ENCODE results near the gene RNF123. TPM values are rescaled to one million over a fixed set of nuclear protein-coding genes. Genes with fewer than 3 reads are reported as not detected.
"Not testable (repeated sequence)": the region's sequence is repeated elsewhere in the genome, so short reads cannot be mapped to it uniquely, and the experiment has no call there.

Gene RNF123
- polyA plus RNA-seq, 1 donor = 35.0 TPM

DNA sequence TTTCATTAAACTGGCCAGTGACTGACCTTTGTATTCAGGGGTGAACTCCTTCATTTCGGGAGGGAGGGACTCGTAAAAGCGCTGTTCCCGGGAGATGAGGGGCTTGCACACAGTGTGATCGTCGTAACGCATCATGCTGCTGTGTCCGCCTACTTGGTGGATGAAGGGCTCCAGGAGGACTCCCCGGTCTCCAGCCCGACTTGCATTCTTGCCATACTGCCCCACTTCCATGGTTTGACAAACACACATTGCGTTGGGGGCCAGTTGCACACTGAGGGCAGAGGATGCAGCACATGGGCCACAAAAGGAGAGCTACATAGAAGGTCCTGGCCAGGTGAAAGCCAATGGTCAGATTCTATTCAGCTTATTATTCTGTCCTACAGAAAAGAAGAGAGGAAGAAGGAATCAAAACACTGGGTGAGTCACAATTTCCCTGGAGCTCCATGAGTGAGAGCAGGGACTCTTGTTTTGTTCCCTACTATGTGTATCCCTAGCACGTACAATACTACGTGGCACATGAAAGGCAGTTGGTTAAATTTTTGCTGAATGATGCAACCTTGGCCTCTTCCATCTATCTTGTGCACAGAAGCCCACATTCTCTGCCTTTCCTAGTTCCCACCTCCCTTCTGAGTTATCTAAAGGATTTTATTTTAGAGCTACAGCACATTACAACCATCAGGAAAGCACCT lies 58.6 kb downstream of the RNF123 start:
- no peak for DNase-seq

DNA sequence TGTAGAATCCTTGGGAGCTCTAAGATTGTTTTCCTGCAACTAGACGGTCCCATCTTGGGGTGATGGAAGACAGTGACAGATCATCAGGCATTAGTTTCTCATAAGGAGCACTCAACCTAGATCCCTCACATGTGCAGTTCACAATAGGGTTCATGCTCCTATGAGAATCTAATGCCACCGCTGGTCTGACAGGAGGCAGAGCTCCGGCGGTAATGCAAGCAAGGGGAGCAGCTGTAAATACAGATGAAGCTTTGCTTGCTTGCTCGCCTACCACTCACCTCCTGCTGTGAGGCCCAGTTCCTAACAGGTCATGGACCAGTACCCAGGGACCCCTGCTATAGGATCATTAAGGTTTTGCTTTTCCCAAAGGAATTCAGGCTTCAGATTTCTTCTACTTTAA lies 59.5 kb downstream of the RNF123 start:
- not testable (repeated sequence) for DNase-seq

DNA sequence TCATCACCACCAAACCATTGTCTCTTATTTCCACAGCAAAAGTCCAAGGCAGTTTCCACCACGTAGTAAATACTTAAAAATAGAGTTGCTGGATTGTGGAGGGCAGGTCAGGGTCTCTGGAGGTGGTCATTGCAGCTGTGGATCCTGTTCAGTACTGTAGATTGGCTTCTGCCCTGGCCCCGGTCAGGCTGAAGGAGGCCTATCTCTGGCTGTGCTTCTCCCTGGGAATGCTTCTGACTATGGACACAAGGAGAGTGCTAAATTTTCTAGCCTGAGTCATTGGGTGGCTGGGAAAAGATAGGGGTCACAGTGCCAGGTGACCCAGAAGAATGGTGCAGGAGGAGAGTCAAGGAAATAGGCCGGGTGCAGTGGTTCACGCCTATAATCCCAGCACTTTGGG lies 60.7 kb downstream of the RNF123 start:
- DNase-seq = no peak

DNA sequence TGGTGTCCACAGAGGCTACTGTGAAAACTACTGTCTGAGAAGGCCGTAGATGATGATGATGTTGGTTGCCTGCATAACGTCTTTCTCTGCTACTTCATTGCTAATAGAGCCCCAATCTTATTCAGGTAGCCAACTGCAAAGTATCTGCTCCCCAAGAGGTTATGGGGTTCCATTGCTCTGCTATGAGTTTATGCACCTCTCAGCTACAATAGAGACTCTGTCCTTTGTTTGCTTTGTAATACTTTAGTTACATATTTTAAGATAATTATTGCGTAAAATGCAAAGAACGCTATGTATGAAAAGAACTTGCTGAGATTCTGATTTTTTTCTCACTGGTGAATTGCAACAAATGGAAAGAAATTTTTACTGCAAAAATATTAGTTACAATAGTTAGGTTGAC lies 62.1 kb downstream of the RNF123 start:
- no peak for DNase-seq

DNA sequence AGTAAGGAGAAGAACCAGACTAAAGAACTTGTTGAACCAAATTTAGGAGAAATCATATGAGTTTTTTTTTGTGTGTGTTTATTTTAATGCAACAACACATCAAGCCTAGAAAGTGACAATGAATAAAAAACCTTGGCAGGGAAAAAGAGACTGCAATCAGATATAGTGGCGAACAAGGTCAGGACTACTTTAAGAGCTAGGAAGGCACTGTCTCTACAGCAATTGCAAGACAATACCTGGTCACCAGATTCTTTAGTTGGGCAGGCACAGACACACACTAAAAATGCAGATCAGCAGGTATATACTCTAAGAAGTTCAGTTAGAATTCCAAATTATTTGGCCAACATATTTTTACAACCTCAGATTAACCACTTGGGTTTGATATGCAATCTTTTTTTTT lies 65.2 kb downstream of the RNF123 start:
- no peak for DNase-seq

DNA sequence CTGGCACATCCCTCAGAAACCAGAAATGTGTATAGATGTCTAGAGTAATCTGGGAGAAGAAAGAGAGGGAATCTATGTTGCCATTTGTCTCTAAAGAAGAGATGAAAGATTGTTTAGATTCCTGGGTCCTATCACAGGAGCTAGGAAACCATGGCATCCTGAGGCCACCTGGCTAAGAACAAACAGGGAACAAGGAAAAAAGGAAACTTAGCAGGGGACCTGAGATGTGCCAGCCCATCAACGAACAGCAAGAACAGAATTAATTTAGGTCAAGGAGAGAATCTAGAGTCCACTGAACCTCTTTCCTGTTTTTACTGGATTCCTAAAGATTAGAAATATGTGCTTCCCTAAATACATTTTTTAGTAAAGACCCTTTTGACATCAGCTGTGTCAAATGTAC lies 66.7 kb downstream of the RNF123 start:
- no peak for DNase-seq

DNA sequence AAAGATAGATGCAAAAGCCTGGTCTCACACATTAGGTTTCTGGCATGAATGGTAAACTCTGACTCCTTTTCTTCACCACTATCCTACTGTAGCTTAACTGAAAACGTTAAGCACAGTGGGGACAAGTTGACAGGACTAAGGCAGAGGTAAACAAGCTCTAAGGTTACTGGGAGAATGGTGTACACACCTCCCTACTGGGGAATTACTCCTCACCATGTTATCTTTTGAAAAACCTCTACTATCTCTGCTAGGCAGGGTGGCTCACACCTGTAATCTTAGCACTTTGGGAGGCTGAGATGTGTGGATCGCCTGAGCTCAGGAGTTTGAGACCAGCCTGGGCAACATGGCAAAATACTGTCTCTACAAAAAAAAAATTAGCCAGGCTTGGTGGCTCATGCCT lies 67.8 kb downstream of the RNF123 start:
- DNase-seq = no peak

DNA sequence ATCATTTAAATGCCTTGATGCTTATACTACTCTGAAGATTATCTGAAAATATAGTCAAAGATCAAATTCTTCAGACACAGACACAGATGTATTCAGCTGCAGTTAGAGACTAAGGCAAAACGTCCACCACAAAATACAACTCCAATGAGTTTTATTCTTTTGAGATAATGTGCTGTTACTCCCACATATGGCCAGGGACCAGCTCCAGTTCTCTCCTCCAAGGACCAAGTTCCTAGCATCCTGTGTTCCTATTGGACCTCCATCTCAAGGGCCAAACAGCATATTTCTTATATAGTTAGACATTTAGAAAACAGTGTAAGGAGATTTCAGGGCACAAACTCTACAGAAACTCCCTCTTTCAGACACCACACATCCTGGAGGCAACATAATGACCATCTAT lies 69.9 kb downstream of the RNF123 start:
- peak; percentile 6 for DNase-seq

DNA sequence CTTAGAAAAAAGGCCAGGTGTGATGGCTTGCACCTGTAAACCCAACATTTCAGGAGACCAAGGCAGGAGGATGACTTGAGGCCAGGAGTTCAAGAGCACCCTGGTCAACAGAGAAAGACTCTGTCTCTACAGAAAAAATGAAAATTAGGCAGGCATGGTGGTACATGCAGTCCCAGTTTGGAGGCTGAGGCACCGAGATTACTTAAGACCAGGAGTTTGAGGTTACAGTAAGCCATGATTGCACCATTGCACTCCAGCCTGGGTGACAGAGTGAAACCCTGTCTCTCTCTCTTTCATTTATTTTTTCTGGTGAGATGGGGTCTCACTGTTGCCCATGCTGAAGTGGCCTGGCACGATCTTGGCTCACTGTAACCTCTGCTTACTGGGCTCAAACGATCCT lies 72.3 kb downstream of the RNF123 start:
- no peak for DNase-seq

DNA sequence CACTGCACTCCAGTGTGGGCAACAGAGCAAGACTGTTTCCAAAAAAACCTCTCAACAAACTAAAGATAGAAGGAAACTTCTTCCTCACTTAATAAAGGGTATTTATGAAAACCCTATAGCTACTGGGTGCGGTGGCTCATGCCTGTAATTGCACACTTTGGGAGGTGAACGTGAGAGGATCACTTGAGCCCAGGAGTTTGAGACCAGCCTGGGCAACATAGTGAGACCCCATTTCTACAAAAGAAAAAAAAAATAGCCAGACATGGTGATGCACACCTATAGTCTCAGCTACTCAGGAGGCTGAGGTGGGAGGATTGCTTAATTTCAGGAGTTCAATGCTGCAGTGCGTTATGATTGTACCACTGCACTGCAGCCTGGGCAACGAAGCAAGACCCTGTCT lies 74.6 kb downstream of the RNF123 start:
- no peak for DNase-seq

DNA sequence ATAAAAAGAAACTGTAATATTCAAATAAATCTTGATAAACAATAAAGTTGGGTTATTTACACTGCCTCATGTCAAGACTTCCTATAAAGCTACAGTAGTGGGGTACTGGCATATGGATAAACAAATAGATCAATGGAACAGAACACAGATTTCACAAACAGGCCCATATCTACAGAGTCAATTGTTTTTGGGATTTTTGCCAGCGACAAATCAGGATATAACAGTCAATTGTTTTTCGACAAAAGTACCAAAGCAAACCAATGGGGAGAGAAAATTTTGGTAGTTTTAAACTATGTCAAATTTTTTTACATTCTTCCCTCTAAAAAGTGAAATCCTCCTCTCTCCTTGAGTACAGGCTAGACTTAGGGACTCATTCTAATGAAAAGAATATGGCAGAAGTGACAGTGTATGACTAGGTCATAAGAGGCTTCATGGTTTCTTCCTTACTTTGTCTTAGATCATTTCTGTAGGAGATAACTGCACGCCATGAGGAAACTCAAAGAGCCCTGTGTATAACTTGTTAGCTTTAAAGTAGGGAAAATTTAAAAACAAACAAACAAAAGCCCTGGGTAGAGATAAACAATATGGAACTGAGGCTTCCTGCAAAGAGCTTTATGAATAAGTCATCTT lies 80.0 kb downstream of the RNF123 start:
- DNase-seq = no peak

DNA sequence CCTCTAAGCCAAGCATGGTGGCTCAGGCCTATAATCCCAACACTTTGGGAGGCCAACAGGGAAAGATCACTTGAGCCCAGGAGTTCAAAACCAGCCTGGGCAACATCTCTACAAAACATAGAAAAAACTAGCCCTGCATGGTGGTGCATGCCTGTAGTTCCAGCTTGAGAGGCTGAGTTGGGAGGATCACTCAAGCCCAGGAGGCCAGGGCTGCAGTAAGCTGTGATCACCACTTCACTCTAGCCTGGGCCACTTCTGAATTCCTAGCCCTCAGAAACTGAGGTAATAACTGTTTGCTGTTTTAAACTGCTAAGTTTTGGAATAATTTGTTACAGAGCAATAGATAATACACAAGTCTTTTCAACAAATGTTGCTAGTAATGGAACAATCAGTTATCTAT lies 80.6 kb downstream of the RNF123 start:
- no peak for DNase-seq

Other genes starting within 250 kb of the RNF123 start
- 104 TPM for gene DAG1, start 219.3 kb upstream of the RNF123 start, polyA plus RNA-seq (ENCODE audit: insufficient read length)
- 1.7 TPM for gene BSN, start 135.1 kb upstream of the RNF123 start, polyA plus RNA-seq (ENCODE audit: insufficient read length)
- 140 TPM for gene APEH, start 15.2 kb upstream of the RNF123 start, polyA plus RNA-seq (ENCODE audit: insufficient read length)
- gene MST1, start 83 bp upstream of the RNF123 start, polyA plus RNA-seq (ENCODE audit: insufficient read length) = 133 TPM
- gene AMIGO3, start 30.1 kb downstream of the RNF123 start, polyA plus RNA-seq (ENCODE audit: insufficient read length) = 2.6 TPM
- gene GMPPB, start 34.4 kb downstream of the RNF123 start, polyA plus RNA-seq (ENCODE audit: insufficient read length) = 14.1 TPM
- gene IP6K1, start 97.0 kb downstream of the RNF123 start, polyA plus RNA-seq (ENCODE audit: insufficient read length) = 50.9 TPM
- 0.28 TPM for gene CDHR4, start 110.3 kb downstream of the RNF123 start, polyA plus RNA-seq (ENCODE audit: insufficient read length)
- gene INKA1, start 113.7 kb downstream of the RNF123 start, polyA plus RNA-seq (ENCODE audit: insufficient read length) = 8.6 TPM
- gene UBA7, start 124.4 kb downstream of the RNF123 start, polyA plus RNA-seq (ENCODE audit: insufficient read length) = 40.7 TPM
- 16.3 TPM for gene TRAIP, start 167.0 kb downstream of the RNF123 start, polyA plus RNA-seq (ENCODE audit: insufficient read length)
- gene CAMKV, start 180.3 kb downstream of the RNF123 start, polyA plus RNA-seq (ENCODE audit: insufficient read length) = not detected
- gene MST1R, start 214.3 kb downstream of the RNF123 start, polyA plus RNA-seq (ENCODE audit: insufficient read length) = 2.8 TPM
- 6.6 TPM for gene MON1A, start 240.3 kb downstream of the RNF123 start, polyA plus RNA-seq (ENCODE audit: insufficient read length)